K562 (cell line): Measurements from ENCODE around the gene SETMAR. TPM values are rescaled to one million over a fixed set of nuclear protein-coding genes. Genes with fewer than 3 reads are reported as not detected.

Experiments used
- ATF6 ChIP-seq: sonication (generic); formaldehyde crosslinking; IDR thresholded peaks from 2 replicates; pipeline ENCODE4 v1.4.0; 2020; ENCODE audit warnings: mild to moderate bottlenecking, missing genetic modification reagents
- BCOR ChIP-seq: fragments of 450-650 bp; IDR thresholded peaks from 2 replicates; pipeline ENCODE4 v1.6.1; 2016
- COPS2 ChIP-seq: fragments of 450-650 bp; conservative IDR thresholded peaks from 2 replicates; pipeline ENCODE4 v1.6.1; 2016; ENCODE audit warnings: mild to moderate bottlenecking, moderate library complexity
- CTBP1 ChIP-seq: fragments of 450-650 bp; IDR thresholded peaks from 2 replicates; pipeline ENCODE4 v1.6.1; 2016; ENCODE audit warnings: borderline replicate concordance
- CTCFL ChIP-seq: IDR thresholded peaks from 2 replicates; pipeline ENCODE4 v1.6.1; 2011; ENCODE audit warnings: borderline replicate concordance, low read depth, mild to moderate bottlenecking, moderate library complexity, low read length; ENCODE audit not compliant: insufficient read depth, poor library complexity, severe bottlenecking
- JUND ChIP-seq, 2 experiments: IDR thresholded peaks; 2 replicates in 1 of 2; 3 replicates in 1 of 2; pipeline ENCODE4 v1.6.1; 2011; ENCODE audit warnings: borderline replicate concordance in 2 of 2, low read depth in 2 of 2, low read length in 2 of 2, improper control_type of control experiment in 1 of 2, missing biosample characterization in 1 of 2, missing genetic modification characterization in 1 of 2, missing genetic modification reagents in 1 of 2
- NCOA1 ChIP-seq: fragments of 450-650 bp; IDR thresholded peaks from 2 replicates; pipeline ENCODE4 v1.6.1; 2016; ENCODE audit warnings: low read depth
- POLR2H ChIP-seq: IDR thresholded peaks from 2 replicates; pipeline ENCODE4 v1.6.1; 2016; ENCODE audit warnings: missing genetic modification characterization, low read depth, mild to moderate bottlenecking, control low read depth, missing compliant biosample characterization, moderate library complexity
- PRPF4 ChIP-seq: fragments of 200-400 bp; formaldehyde crosslinking; IDR thresholded peaks from one replicate; pipeline ENCODE4 v1.6.1; 2017; ENCODE audit warnings: low read length, low read depth, mild to moderate bottlenecking; ENCODE audit not compliant: insufficient read depth, poor library complexity, severe bottlenecking
- RREB1 ChIP-seq: fragments of 250-450 bp; sonication (Bioruptor Pico); IDR thresholded peaks from 2 replicates; pipeline ENCODE4 v1.4.0; 2020
- SMAD4 ChIP-seq: fragments of 250-450 bp; sonication (Bioruptor Pico); conservative IDR thresholded peaks from 2 replicates; pipeline ENCODE4 v1.8.0; 2021; ENCODE audit warnings: inconsistent platforms, mild to moderate bottlenecking, moderate library complexity
- SP2 ChIP-seq: IDR thresholded peaks from 2 replicates; pipeline ENCODE4 v1.6.1; 2011; ENCODE audit warnings: mild to moderate bottlenecking, low read depth, low read length, moderate library complexity; ENCODE audit not compliant: poor library complexity, severe bottlenecking; ENCODE audit errors: extremely low read depth
- TBL1XR1 ChIP-seq, 2 experiments: IDR thresholded peaks; 2 replicates each; pipeline ENCODE4 v1.6.1; 2012; ENCODE audit warnings: improper control_type of control experiment in 2 of 2, low read length in 2 of 2, mild to moderate bottlenecking in 1 of 2
- ZBTB12 ChIP-seq: fragments of 250-450 bp; sonication (Bioruptor Pico); IDR thresholded peaks from 2 replicates; pipeline ENCODE4 v1.4.0; 2020
- ZKSCAN1 ChIP-seq: fragments of 150-350 bp; IDR thresholded peaks from 2 replicates; pipeline ENCODE4 v1.6.1; 2016; ENCODE audit warnings: low read depth, low read length
- ZNF121 ChIP-seq: sonication (generic); formaldehyde crosslinking; conservative IDR thresholded peaks from 2 replicates; pipeline ENCODE4 v1.8.0; 2022; ENCODE audit warnings: missing genetic modification reagents
- polyA plus RNA-seq, 8 experiments: library from polyadenylated mRNA; depleted of rRNA in 4 of 8; stranded (reverse) in 5 of 8; unstranded in 3 of 8; fragments of >200 nt; fragmentation: Nextera tagmentation in 2 of 8; fragmentation: Illumina TruSeq in 1 of 8; extraction: Ambion mirVana in 2 of 8; extraction: Trizol in 1 of 8; gene quantifications; 2 replicates each; pipeline versions ENCODE4 v1.2.1 to v1.2.3, GENCODE V29; 2011 to 2014; ENCODE audit warnings: inconsistent platforms in 1 of 8, missing spikeins in 1 of 8
- total RNA-seq, 7 experiments: library from RNA; depleted of rRNA in 6 of 7; stranded (reverse); fragments of >200 nt in 6 of 7; fragmentation: Illumina TruSeq in 2 of 7; extraction: Trizol in 2 of 7; gene quantifications; 2 replicates each; pipeline versions ENCODE4 v1.2.1 to v1.2.3, GENCODE V29; 2011 to 2021; ENCODE audit warnings: low replicate concordance in 1 of 7

Gene SETMAR
- total and polyA plus RNA-seq, 9 of the 15 experiments (the other 6 are each of a cell fraction or from before 2014, with no cell fraction given), result 5.5 to 25.1 (median 18.2) TPM

GRCh38 chr3:4351164-4351855, 48.1 kb downstream of the SETMAR start (continued):
- TF ChIP-seq RREB1 (CRISPR knock-in tag), result no peak
- no peak for TF ChIP-seq ZNF121
- no peak for TF ChIP-seq SMAD4
- TF ChIP-seq ZKSCAN1, result no peak
- TF ChIP-seq ATF6 (CRISPR knock-in tag), result no peak
- TF ChIP-seq SP2, result no peak
- no peak for TF ChIP-seq BCOR
- TF ChIP-seq TBL1XR1 (IDR thresholded peaks at IDR 0.05; ENCODE audit: low read length in 2 of 2), result no peak; a peak in 1 of 4 replicates
- no peak for TF ChIP-seq ZBTB12
- TF ChIP-seq CTCFL, result no peak
- no peak for TF ChIP-seq POLR2H (tag)
- TF ChIP-seq NCOA1, result no peak
- peak; percentile 77 for TF ChIP-seq JUND (IDR thresholded peaks at IDR 0.05; ENCODE audit: borderline replicate concordance, low read depth, low read length)
- peak; percentile 53; the same call in 1 of the 3 replicates for TF ChIP-seq JUND (tag; IDR thresholded peaks at IDR 0.05; ENCODE audit: borderline replicate concordance, low read depth, low read length)
- TF ChIP-seq CTBP1, result peak; percentile 56; the same call in 1 of the 2 replicates
- no peak for TF ChIP-seq COPS2
- TF ChIP-seq PRPF4, result no peak
